OCI-LY3 (cell line): Measurements from ENCODE around the gene TRMT11.

Source experiments
- H2AFZ ChIP-seq: fragments of 200-600, 300-600 bp; shearing (Covaris generic); 2 replicates; pipeline ENCODE4 v1.6.0; 2014; ENCODE audit warnings: antibody characterized with exemption, low read depth, low read length
- H3K27ac ChIP-seq: fragments of 200-600, 300-600 bp; sonication (generic); 2 replicates; pipeline ENCODE4 v1.5.1; 2014; ENCODE audit warnings: mild to moderate bottlenecking, low read length, moderate library complexity, mixed read lengths
- H3K27me3 ChIP-seq: fragments of 200-600, 300-600 bp; sonication (generic); 2 replicates; pipeline ENCODE4 v1.6.1; 2014; ENCODE audit warnings: low read depth, low read length, mixed read lengths
- H3K36me3 ChIP-seq: fragments of 200-600, 300-600 bp; sonication (generic); replicated peaks from 2 replicates; pipeline ENCODE3; 2014; ENCODE audit warnings: low read depth, low read length, mixed read lengths
- H3K4me1 ChIP-seq: fragments of 300-600, 200-600 bp; sonication (generic); 2 replicates; pipeline ENCODE4 v1.6.1; 2014; ENCODE audit warnings: low read length, mixed read lengths
- H3K4me2 ChIP-seq: fragments of 200-600, 300-600 bp; sonication (generic); 2 replicates; pipeline ENCODE4 v1.6.1; 2014; ENCODE audit warnings: low read length, mixed read lengths
- H3K4me3 ChIP-seq: fragments of 300-600, 200-600 bp; sonication (generic); 2 replicates; pipeline ENCODE4 v1.5.1; 2014; ENCODE audit warnings: antibody characterized with exemption, mild to moderate bottlenecking, low read length, moderate library complexity
- H3K79me2 ChIP-seq: fragments of 300-600, 200-600 bp; shearing (Covaris generic); 2 replicates; pipeline ENCODE4 v1.6.1; 2014; ENCODE audit warnings: mild to moderate bottlenecking, low read length, mixed read lengths
- H3K9ac ChIP-seq: fragments of 300-600, 200-600 bp; shearing (Covaris generic); 2 replicates; pipeline ENCODE4 v1.6.0; 2014; ENCODE audit warnings: mild to moderate bottlenecking, low read length, moderate library complexity
- H3K9me3 ChIP-seq: fragments of 200-600, 300-600 bp; shearing (Covaris generic); 2 replicates; pipeline ENCODE4 v1.6.1; 2014; ENCODE audit warnings: low read length, mixed read lengths; ENCODE audit not compliant: insufficient read depth
- H4K20me1 ChIP-seq: fragments of 200-600, 300-600 bp; sonication (generic); 2 replicates; pipeline ENCODE4 v1.6.1; 2016; ENCODE audit warnings: low read length, mixed read lengths; ENCODE audit not compliant: insufficient read depth
- CTCF ChIP-seq: fragments of 200-600, 300-600 bp; sonication (generic); IDR thresholded peaks from 2 replicates; pipeline ENCODE4 v1.5.1; 2014; ENCODE audit warnings: antibody characterized with exemption, low read length, low read depth
- EZH2phosphoT487 ChIP-seq: fragments of 200-600 bp; shearing (Covaris generic); IDR thresholded peaks from 2 replicates; pipeline ENCODE4 v1.6.1; 2018; ENCODE audit warnings: antibody characterized with exemption, mixed run types, low read depth

TRMT11 gene

GRCh38 chr6:125945378-125946141 is 40.8 kb upstream of the TRMT11 start:
- no peaks in the 10 kb centered on the region for H3K36me3 ChIP-seq
- TF ChIP-seq EZH2phosphoT487 (no peak), CTCF (no peak)
- no peaks in the 10 kb centered on the region for H3K4me1 ChIP-seq
- no peak overlapping the region for H3K9ac ChIP-seq
- H2AFZ ChIP-seq: no peak overlapping the region
- H3K4me3 ChIP-seq: no peak overlapping the region
- H3K27me3 ChIP-seq: no peaks in the 10 kb centered on the region
- no peak overlapping the region for H3K4me2 ChIP-seq
- no peaks in the 10 kb centered on the region for H3K9me3 ChIP-seq
- no peaks in the 10 kb centered on the region for H3K79me2 ChIP-seq
- no peaks in the 10 kb centered on the region for H4K20me1 ChIP-seq
- no peak overlapping the region for H3K27ac ChIP-seq

GRCh38 chr6:125947615-125948014 is 38.7 kb upstream of the TRMT11 start:
- no peak overlapping the region for H3K4me3 ChIP-seq
- no peak overlapping the region for H2AFZ ChIP-seq
- no peaks in the 10 kb centered on the region for H3K36me3 ChIP-seq

GRCh38 chr6:125948455-125948854 is 37.9 kb upstream of the TRMT11 start:
- Histone ChIP-seq H2AFZ (no peak overlapping the region), H3K9me3 (no peaks in the 10 kb centered on the region), H4K20me1 (no peaks in the 10 kb centered on the region), H3K4me3 (no peak overlapping the region), H3K4me1 (peaks cover 4% of the 10 kb centered on the region; the same call in 1 of the 2 replicates), H3K79me2 (no peaks in the 10 kb centered on the region), H3K27me3 (no peaks in the 10 kb centered on the region), H3K27ac (no peak overlapping the region), H3K36me3 (no peaks in the 10 kb centered on the region), H3K4me2 (no peak overlapping the region), H3K9ac (no peak overlapping the region)
- no peak for TF ChIP-seq CTCF
- TF ChIP-seq EZH2phosphoT487: no peak

More at GRCh38 chr6:125947615-125948014, 38.7 kb upstream of the TRMT11 start:
- no peaks in the 10 kb centered on the region for H3K4me1 ChIP-seq
- H3K9me3 ChIP-seq: no peaks in the 10 kb centered on the region
- no peak overlapping the region for H3K9ac ChIP-seq
- H3K4me2 ChIP-seq: no peak overlapping the region
- H3K27me3 ChIP-seq: no peaks in the 10 kb centered on the region
- TF ChIP-seq EZH2phosphoT487: no peak
- TF ChIP-seq CTCF: no peak
- no peaks in the 10 kb centered on the region for H4K20me1 ChIP-seq
- no peak overlapping the region for H3K27ac ChIP-seq
- no peaks in the 10 kb centered on the region for H3K79me2 ChIP-seq

GRCh38 chr6:125949069-125949468 is 37.3 kb upstream of the TRMT11 start:
- peaks cover 10% of the 10 kb centered on the region for H3K4me1 ChIP-seq
- H3K27me3 ChIP-seq: no peaks in the 10 kb centered on the region
- TF ChIP-seq CTCF: no peak
- no peak for TF ChIP-seq EZH2phosphoT487
- no peak overlapping the region for H3K27ac ChIP-seq
- H4K20me1 ChIP-seq: no peaks in the 10 kb centered on the region
- H3K4me3 ChIP-seq: no peak overlapping the region
- H2AFZ ChIP-seq: no peak overlapping the region
- H3K9me3 ChIP-seq: no peaks in the 10 kb centered on the region
- H3K79me2 ChIP-seq: no peaks in the 10 kb centered on the region
- no peak overlapping the region for H3K4me2 ChIP-seq
- no peak overlapping the region for H3K9ac ChIP-seq
- no peaks in the 10 kb centered on the region for H3K36me3 ChIP-seq
